Subcutaneous abdominal adipose tissue (tissue), 5 donors: ENCODE data around the gene FLAD1.

Experiments used
- H3K27ac ChIP-seq: one replicate; pipeline ENCODE4 v1.7.0; 2013; ENCODE audit warnings: low read depth, mild to moderate bottlenecking, inconsistent platforms, low read length, moderate library complexity
- H3K27me3 ChIP-seq, 5 donors: one replicate each; pipeline ENCODE4 v1.7.0; 2013; ENCODE audit warnings: low read length in 5 of 5, inconsistent platforms in 1 of 5; ENCODE audit not compliant: control insufficient read depth in 5 of 5, insufficient read depth in 4 of 5
- H3K36me3 ChIP-seq, 5 donors: one replicate each; pipeline ENCODE4 v1.7.0; 2013; ENCODE audit warnings: low read length in 5 of 5; ENCODE audit not compliant: control insufficient read depth in 5 of 5, insufficient read depth in 5 of 5
- H3K4me1 ChIP-seq, 5 donors: one replicate each; pipeline ENCODE4 v1.7.0; 2013; ENCODE audit warnings: low read length in 5 of 5, mild to moderate bottlenecking in 3 of 5, moderate library complexity in 1 of 5; ENCODE audit not compliant: control insufficient read depth in 5 of 5, insufficient read depth in 5 of 5
- H3K4me3 ChIP-seq, 5 donors: one replicate each; pipeline ENCODE4 v1.7.0; 2013; ENCODE audit warnings: low read length in 5 of 5, low read depth in 1 of 5
- H3K9ac ChIP-seq, 5 donors: one replicate each; pipeline ENCODE4 v1.7.0; 2013; ENCODE audit warnings: low read length in 5 of 5, mild to moderate bottlenecking in 4 of 5, moderate library complexity in 3 of 5
- H3K9me3 ChIP-seq, 5 donors: one replicate each; pipeline ENCODE4 v1.7.0; 2013; ENCODE audit warnings: low read length in 5 of 5; ENCODE audit not compliant: control insufficient read depth in 5 of 5
- donor health status: healthy.
- donor health status: healthy.
- donor health status: healthy.
- donor health status: healthy.
- donor health status: healthy.

Gene FLAD1

GRCh38 chr1:154982897-154983648, at the start of gene FLAD1:
Gene FLAD1 (plus strand): TSS chr1:154983344. CDS start chr1:154983695, 351 bp downstream.
- H3K9ac ChIP-seq, result peak within 1 kb of the TSS; percentile 87 to 96 (median 93)
- peaks cover 2 to 45% (median 37%) of the 10 kb centered on the region in 5 donors for H3K4me1 ChIP-seq
- H3K27me3 ChIP-seq, result no peaks in the 10 kb centered on the region
- peaks cover 9 to 24% (median 14%) of the 10 kb centered on the region in 5 donors for H3K36me3 ChIP-seq
- H3K27ac ChIP-seq, result peak within 1 kb of the TSS; percentile 91
- peak within 1 kb of the TSS; percentile 82 to 96 (median 89) for H3K4me3 ChIP-seq
- no peaks in the 10 kb centered on the region for H3K9me3 ChIP-seq

- H3K27me3 ChIP-seq, result no peaks in the 10 kb centered on the region
Observed at GRCh38 chr1:154934358-154934948, 48.7 kb upstream of the FLAD1 start.

GRCh38 chr1:154935749-154936554, 47.2 kb upstream of the FLAD1 start:
- Histone ChIP-seq H3K9ac (peak overlapping the region; percentile 83 to 97 (median 94)), H3K36me3 (peaks cover 0 to 12% (median 8%) of the 10 kb centered on the region in 5 donors)

More at GRCh38 chr1:154934358-154934948, 48.7 kb upstream of the FLAD1 start:
- Histone ChIP-seq H3K36me3 (peaks cover 0 to 23% (median 14%) of the 10 kb centered on the region in 5 donors), H3K4me1 (peaks cover 0 to 26% (median 20%) of the 10 kb centered on the region in 5 donors), H3K9me3 (no peaks in the 10 kb centered on the region), H3K9ac (no peak overlapping the region), H3K4me3 (no peak overlapping the region), H3K27ac (no peak overlapping the region)

GRCh38 chr1:154936555-154937084, 46.5 kb upstream of the FLAD1 start, which contains the start of gene PMVK:
Gene PMVK (minus strand): TSS chr1:154936719. CDS start chr1:154936685, 34 bp downstream.
- H3K4me3 ChIP-seq, result peak within 1 kb of the TSS; percentile 85 to 99 (median 95)
- H3K36me3 ChIP-seq, result peaks cover 0 to 7% (median 5%) of the 10 kb centered on the region in 5 donors
- H3K4me1 ChIP-seq, result peaks cover 2 to 44% (median 39%) of the 10 kb centered on the region in 5 donors
- H3K27me3 ChIP-seq, result no peaks in the 10 kb centered on the region
- H3K9ac ChIP-seq, result peak within 1 kb of the TSS; percentile 83 to 97 (median 94)
- peak within 1 kb of the TSS; percentile 100 for H3K27ac ChIP-seq
- H3K9me3 ChIP-seq, result no peaks in the 10 kb centered on the region

More at GRCh38 chr1:154935749-154936554, 47.2 kb upstream of the FLAD1 start:
- peak overlapping the region; percentile 100 for H3K27ac ChIP-seq
- no peaks in the 10 kb centered on the region for H3K27me3 ChIP-seq
- peak overlapping the region; percentile 85 to 99 (median 95) for H3K4me3 ChIP-seq
- peaks cover 0 to 37% (median 32%) of the 10 kb centered on the region in 5 donors for H3K4me1 ChIP-seq
- H3K9me3 ChIP-seq, result no peaks in the 10 kb centered on the region

GRCh38 chr1:154937085-154937987, 45.8 kb upstream of the FLAD1 start:
- H3K4me3 ChIP-seq, result peak overlapping the region; percentile 85 to 99 (median 95)

GRCh38 chr1:154937988-154938386, 45.2 kb upstream of the FLAD1 start:
- H3K27me3 ChIP-seq, result no peaks in the 10 kb centered on the region
- H3K4me1 ChIP-seq, result peaks cover 11 to 57% (median 52%) of the 10 kb centered on the region in 5 donors
- H3K9ac ChIP-seq, result peak overlapping the region; percentile 82 to 97 (median 94)

More at GRCh38 chr1:154937085-154937987, 45.8 kb upstream of the FLAD1 start:
- Histone ChIP-seq H3K9me3 (no peaks in the 10 kb centered on the region), H3K4me1 (peaks cover 7 to 51% (median 46%) of the 10 kb centered on the region in 5 donors), H3K27me3 (no peaks in the 10 kb centered on the region), H3K36me3 (peaks cover 0 to under 1% (median 0%) of the 10 kb centered on the region in 5 donors), H3K9ac (peak overlapping the region; percentile 82 to 97 (median 94)), H3K27ac (peak overlapping the region; percentile 100)

GRCh38 chr1:154938604-154939399, 44.3 kb upstream of the FLAD1 start:
- Histone ChIP-seq H3K27ac (peak overlapping the region; percentile 100), H3K9ac (no peak overlapping the region), H3K9me3 (no peaks in the 10 kb centered on the region), H3K4me1 (peaks cover 13 to 66% (median 59%) of the 10 kb centered on the region in 5 donors), H3K27me3 (no peaks in the 10 kb centered on the region), H3K36me3 (no peaks in the 10 kb centered on the region), H3K4me3 (no peak overlapping the region)

More at GRCh38 chr1:154937988-154938386, 45.2 kb upstream of the FLAD1 start:
- Histone ChIP-seq H3K4me3 (peak overlapping the region in 4 of 5 donors; percentile 95 to 99 (median 96)), H3K9me3 (no peaks in the 10 kb centered on the region), H3K27ac (peak overlapping the region; percentile 100), H3K36me3 (no peaks in the 10 kb centered on the region)

GRCh38 chr1:154940213-154940560, 43.0 kb upstream of the FLAD1 start:
- Histone ChIP-seq H3K9ac (no peak overlapping the region), H3K4me3 (no peak overlapping the region), H3K27me3 (no peaks in the 10 kb centered on the region), H3K36me3 (peaks cover 0 to 4% (median 2%) of the 10 kb centered on the region in 5 donors), H3K9me3 (no peaks in the 10 kb centered on the region), H3K4me1 (peaks cover 21 to 77% (median 70%) of the 10 kb centered on the region in 5 donors), H3K27ac (peak overlapping the region; percentile 74)
